Renal pelvis (tissue), 12 donors: Measurements from ENCODE around the gene IGFBP7. TPM values are rescaled to one million over a fixed set of nuclear protein-coding genes. Genes with fewer than 3 reads are reported as not detected.

Experiments used
- DNase-seq: peaks from one replicate; pipeline ENCODE4 v3.0.0-alpha.2; 2013
- long read RNA-seq, 16 experiments: transcript quantifications; one replicate each; lab custom pipeline, GENCODE V29; 2026
- polyA plus RNA-seq, 3 donors: library from polyadenylated mRNA; unstranded; fragments of 120-200 nt; gene quantifications; one replicate each; pipeline ENCODE4 v1.2.1, GENCODE V29; 2013; ENCODE audit not compliant: insufficient read length in 3 of 3

IGFBP7 gene
- 100 to 1,000 TPM; 485 to 533 (median 497) TPM for polyA plus RNA-seq
- long read RNA-seq, donor 1, transcript IGFBP7-201 (5 exons, 1,427 nt), result major isoform, 550 of 845 reads
- long read RNA-seq, donor 1, transcript IGFBP7-203 (4 exons, 1,251 nt), result minor isoform, 13 of 845 reads
- long read RNA-seq, donor 1, partial matches to known transcripts, result 241 of 845 reads
- long read RNA-seq, donor 1, other reads (novel, unspliced or antisense), result 40 of 845 reads
- long read RNA-seq, donor 2, transcript IGFBP7-201 (5 exons, 1,427 nt), result major isoform, 545 of 805 reads
- long read RNA-seq, donor 2, transcript IGFBP7-203 (4 exons, 1,251 nt), result minor isoform, 15 of 805 reads
- long read RNA-seq, donor 2, partial matches to known transcripts, result 190 of 805 reads
- long read RNA-seq, donor 2, other reads (novel, unspliced or antisense), result 55 of 805 reads
- long read RNA-seq, donor 3, transcript IGFBP7-201 (5 exons, 1,427 nt), result major isoform, 581 of 908 reads
- long read RNA-seq, donor 3, transcript IGFBP7-203 (4 exons, 1,251 nt), result minor isoform, 19 of 908 reads
- long read RNA-seq, donor 3, partial matches to known transcripts, result 257 of 908 reads
- long read RNA-seq, donor 3, other reads (novel, unspliced or antisense), result 51 of 908 reads
- long read RNA-seq, donor 4, transcript IGFBP7-203 (4 exons, 1,251 nt), result minor isoform, 11 of 842 reads
- long read RNA-seq, donor 4, transcript IGFBP7-201 (5 exons, 1,427 nt), result major isoform, 516 of 842 reads
- long read RNA-seq, donor 4, partial matches to known transcripts, result 264 of 842 reads
- long read RNA-seq, donor 4, other reads (novel, unspliced or antisense), result 51 of 842 reads
- long read RNA-seq, donor 5, transcript IGFBP7-201 (5 exons, 1,427 nt), result major isoform, 295 of 575 reads
- long read RNA-seq, donor 5, transcript IGFBP7-203 (4 exons, 1,251 nt), result minor isoform, 10 of 575 reads
- long read RNA-seq, donor 5, partial matches to known transcripts, result 219 of 575 reads
- long read RNA-seq, donor 5, other reads (novel, unspliced or antisense), result 51 of 575 reads
- long read RNA-seq, donor 6, transcript IGFBP7-203 (4 exons, 1,251 nt), result minor isoform, 11 of 548 reads
- long read RNA-seq, donor 6, transcript IGFBP7-201 (5 exons, 1,427 nt), result major isoform, 312 of 548 reads
- long read RNA-seq, donor 6, partial matches to known transcripts, result 202 of 548 reads
- long read RNA-seq, donor 6, other reads (novel, unspliced or antisense), result 23 of 548 reads
- long read RNA-seq, donor 7, transcript IGFBP7-203 (4 exons, 1,251 nt), result minor isoform, 17 of 1,122 reads
- long read RNA-seq, donor 7, transcript IGFBP7-201 (5 exons, 1,427 nt), result major isoform, 546 of 1,122 reads
- long read RNA-seq, donor 7, partial matches to known transcripts, result 514 of 1,122 reads
- long read RNA-seq, donor 7, other reads (novel, unspliced or antisense), result 45 of 1,122 reads
- long read RNA-seq, donor 8, transcript IGFBP7-201 (5 exons, 1,427 nt), result major isoform, 27 of 48 reads
- long read RNA-seq, donor 8, partial matches to known transcripts, result 21 of 48 reads
- long read RNA-seq, donor 8, other reads (novel, unspliced or antisense), result 0 of 48 reads
- long read RNA-seq, donor 9, transcript IGFBP7-203 (4 exons, 1,251 nt), result minor isoform, 24 of 1,116 reads
- long read RNA-seq, donor 9, transcript IGFBP7-201 (5 exons, 1,427 nt), result major isoform, 670 of 1,116 reads
- long read RNA-seq, donor 9, partial matches to known transcripts, result 348 of 1,116 reads
- long read RNA-seq, donor 9, other reads (novel, unspliced or antisense), result 74 of 1,116 reads
- long read RNA-seq, donor 10, transcript IGFBP7-201 (5 exons, 1,427 nt), result major isoform, 357 of 655 reads
- long read RNA-seq, donor 10, transcript IGFBP7-203 (4 exons, 1,251 nt), result minor isoform, 15 of 655 reads
- long read RNA-seq, donor 10, partial matches to known transcripts, result 266 of 655 reads
- long read RNA-seq, donor 10, other reads (novel, unspliced or antisense), result 17 of 655 reads
- long read RNA-seq, donor 11, transcript IGFBP7-201 (5 exons, 1,427 nt), result major isoform, 330 of 605 reads
- long read RNA-seq, donor 11, transcript IGFBP7-203 (4 exons, 1,251 nt), result minor isoform, 19 of 605 reads
- long read RNA-seq, donor 11, partial matches to known transcripts, result 234 of 605 reads
- long read RNA-seq, donor 11, other reads (novel, unspliced or antisense), result 22 of 605 reads
- long read RNA-seq, donor 12, transcript IGFBP7-203 (4 exons, 1,251 nt), result minor isoform, 18 of 878 reads
- long read RNA-seq, donor 12, transcript IGFBP7-201 (5 exons, 1,427 nt), result major isoform, 536 of 878 reads
- long read RNA-seq, donor 12, partial matches to known transcripts, result 297 of 878 reads
- long read RNA-seq, donor 12, other reads (novel, unspliced or antisense), result 27 of 878 reads
- long read RNA-seq, donor 13, transcript IGFBP7-203 (4 exons, 1,251 nt), result minor isoform, 21 of 875 reads
- long read RNA-seq, donor 13, transcript IGFBP7-201 (5 exons, 1,427 nt), result major isoform, 404 of 875 reads
- long read RNA-seq, donor 13, partial matches to known transcripts, result 412 of 875 reads
- long read RNA-seq, donor 13, other reads (novel, unspliced or antisense), result 38 of 875 reads
- long read RNA-seq, donor 14, transcript IGFBP7-201 (5 exons, 1,427 nt), result major isoform, 716 of 1,389 reads
- long read RNA-seq, donor 14, transcript IGFBP7-203 (4 exons, 1,251 nt), result minor isoform, 35 of 1,389 reads
- long read RNA-seq, donor 14, partial matches to known transcripts, result 578 of 1,389 reads
- long read RNA-seq, donor 14, other reads (novel, unspliced or antisense), result 60 of 1,389 reads
- long read RNA-seq, donor 15, transcript IGFBP7-201 (5 exons, 1,427 nt), result major isoform, 308 of 528 reads
- long read RNA-seq, donor 15, transcript IGFBP7-203 (4 exons, 1,251 nt), result minor isoform, 8 of 528 reads
- long read RNA-seq, donor 15, partial matches to known transcripts, result 196 of 528 reads
- long read RNA-seq, donor 15, other reads (novel, unspliced or antisense), result 16 of 528 reads
- long read RNA-seq, donor 16, transcript IGFBP7-203 (4 exons, 1,251 nt), result minor isoform, 19 of 1,314 reads
- long read RNA-seq, donor 16, transcript IGFBP7-201 (5 exons, 1,427 nt), result major isoform, 604 of 1,314 reads
- long read RNA-seq, donor 16, partial matches to known transcripts, result 641 of 1,314 reads
- long read RNA-seq, donor 16, other reads (novel, unspliced or antisense), result 50 of 1,314 reads

- DNase-seq, result no peak
These were observed at the start of gene IGFBP7 for GRCh38 chr4:57109847-57110639. IGFBP7 (minus strand) TSS chr4:57110385; CDS start chr4:57110351, 34 bp downstream.

DNA sequence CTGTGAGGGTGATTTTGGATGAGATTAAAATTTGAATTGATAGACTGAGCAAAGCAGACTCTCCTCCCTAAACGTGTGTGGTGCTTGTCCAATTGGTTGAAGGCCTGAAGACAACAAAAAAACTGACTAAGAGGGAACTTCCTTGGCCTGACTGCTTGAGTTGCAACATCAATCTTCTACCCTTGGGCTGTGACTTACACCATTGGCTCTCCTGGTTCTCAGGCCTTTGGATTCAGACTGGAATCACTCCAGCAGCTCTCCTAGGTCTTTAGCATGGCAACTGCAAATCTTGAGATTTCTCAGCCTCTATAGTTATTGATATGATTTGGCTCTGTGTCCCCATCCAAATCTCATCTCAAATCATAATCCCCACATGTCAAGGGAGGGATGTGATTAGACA is 49.7 kb upstream of the IGFBP7 start:
- no peak for DNase-seq

- no peak for DNase-seq
These were observed 48.6 kb upstream of the IGFBP7 start for GRCh38 chr4:57158762-57159161.

DNA sequence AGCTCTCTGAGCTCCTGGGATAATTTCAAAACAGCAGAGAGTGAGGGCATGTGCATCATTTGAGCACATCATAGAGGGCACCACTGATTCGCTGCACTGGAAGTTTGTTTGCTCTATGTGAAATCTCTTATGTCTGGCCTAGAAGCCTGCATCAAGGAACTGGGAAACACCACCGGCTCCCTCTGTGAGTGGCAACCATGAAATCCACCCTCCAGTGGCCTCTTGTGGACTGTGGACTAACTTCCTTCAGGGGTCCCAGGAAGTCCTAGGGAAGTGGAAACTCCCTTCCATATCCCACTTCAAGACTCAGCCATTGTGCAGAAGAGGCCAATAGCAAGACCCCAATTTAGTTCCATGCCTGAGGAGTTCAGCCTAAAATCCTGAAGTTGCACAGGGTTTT is 48.0 kb upstream of the IGFBP7 start:
- no peak for DNase-seq

DNA sequence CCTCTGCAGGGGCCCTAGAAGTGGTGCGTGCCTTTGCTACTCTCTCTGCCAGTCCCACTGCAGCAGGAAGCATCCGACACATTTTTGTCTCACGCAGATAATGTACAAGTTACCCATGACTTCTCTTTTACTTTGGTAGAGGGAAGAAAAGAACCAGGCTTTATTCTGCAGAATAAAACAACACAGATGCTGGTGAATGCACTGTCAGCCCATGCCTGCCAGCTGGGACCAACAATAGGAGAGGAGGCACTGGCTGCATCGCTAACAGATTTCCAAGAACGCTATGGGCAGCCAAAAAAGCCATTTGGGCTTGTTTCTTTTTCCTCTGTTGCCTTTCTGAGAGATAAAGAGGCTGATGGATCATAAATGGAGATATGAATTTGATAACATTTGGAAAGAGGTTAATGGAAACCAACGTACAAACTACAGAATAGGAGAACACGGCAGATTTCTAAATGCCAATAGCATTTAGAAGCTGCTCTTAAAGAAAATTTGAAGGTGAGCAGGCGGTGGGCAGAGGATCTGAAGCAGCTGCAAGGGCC is 47.5 kb upstream of the IGFBP7 start:
- DNase-seq, result no peak

DNA sequence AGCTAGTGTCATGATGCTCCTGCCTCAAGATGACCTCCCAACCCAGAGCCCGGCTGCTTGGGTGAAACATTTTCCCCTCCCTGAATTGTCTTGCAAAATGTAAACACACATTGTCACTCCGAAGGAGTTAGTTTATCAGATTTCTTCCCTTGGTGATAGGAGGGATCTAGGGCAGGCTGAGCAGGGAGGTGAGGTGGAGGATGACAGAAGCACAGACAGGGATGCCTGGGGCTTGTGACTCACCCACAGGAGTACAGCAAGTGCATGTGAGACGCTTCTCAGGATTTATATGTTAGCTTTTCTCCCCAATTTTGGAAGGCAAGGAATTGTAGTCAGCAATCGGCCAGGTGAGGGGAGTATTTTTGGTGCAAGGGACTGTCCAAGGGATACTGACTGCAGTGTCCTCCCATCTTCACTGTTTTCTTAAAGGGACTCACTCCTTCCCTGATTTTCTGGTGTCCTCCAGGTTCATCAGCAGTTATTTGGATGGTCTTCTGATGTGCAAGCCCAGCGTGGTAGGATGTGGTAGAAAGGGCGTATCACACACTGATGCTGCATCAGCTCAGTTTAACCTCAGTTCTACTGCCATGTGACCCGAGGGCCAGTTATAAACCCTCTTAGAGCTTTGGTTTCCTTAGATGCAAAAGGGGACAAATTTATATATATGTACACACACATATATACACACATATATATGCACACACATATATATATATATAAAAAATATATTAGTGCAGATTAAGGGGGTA is 46.2 kb upstream of the IGFBP7 start:
- no peak for DNase-seq

DNA sequence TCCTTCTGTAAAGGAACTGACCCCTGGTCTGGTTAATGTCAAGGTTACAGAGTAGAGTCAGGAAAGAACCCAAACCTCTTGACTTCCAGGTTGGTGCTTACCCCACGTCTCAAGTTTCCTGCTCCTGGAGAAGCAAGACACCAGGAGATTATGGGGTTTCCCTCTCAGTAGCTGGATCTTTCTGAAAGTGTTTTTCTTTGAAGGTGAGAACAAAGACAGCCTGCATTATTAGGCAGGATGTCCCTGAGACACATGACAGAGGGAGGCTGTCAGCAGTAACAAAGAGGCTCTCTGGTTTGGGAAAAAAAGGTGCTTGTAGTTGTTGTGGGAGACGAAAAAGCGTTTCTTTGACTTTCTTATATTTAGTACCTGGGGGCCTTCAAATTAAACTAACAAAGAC is 44.7 kb upstream of the IGFBP7 start:
- no peak for DNase-seq

- DNase-seq, result no peak
These were observed 44.0 kb upstream of the IGFBP7 start for GRCh38 chr4:57154191-57154590.

DNA sequence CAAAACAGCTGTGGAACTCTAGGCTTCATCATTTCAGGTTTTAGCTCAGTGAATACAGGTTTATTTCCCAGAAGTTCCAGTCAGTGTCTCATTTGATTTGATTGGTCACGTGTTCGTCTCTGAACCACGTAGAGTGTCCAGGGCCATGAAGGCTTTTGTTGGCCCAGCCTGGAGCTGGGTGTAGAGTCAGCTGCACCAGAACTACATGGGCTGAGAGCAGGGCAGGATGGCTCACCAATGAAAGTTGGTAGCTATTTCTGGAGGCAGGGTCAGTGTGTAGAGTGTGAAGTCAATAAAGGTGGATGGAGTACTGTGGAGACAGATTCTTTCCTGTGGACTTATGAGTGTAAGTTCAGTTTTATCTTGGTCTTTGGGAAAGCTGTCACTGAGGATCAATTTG is 43.0 kb upstream of the IGFBP7 start:
- no peak for DNase-seq

DNA sequence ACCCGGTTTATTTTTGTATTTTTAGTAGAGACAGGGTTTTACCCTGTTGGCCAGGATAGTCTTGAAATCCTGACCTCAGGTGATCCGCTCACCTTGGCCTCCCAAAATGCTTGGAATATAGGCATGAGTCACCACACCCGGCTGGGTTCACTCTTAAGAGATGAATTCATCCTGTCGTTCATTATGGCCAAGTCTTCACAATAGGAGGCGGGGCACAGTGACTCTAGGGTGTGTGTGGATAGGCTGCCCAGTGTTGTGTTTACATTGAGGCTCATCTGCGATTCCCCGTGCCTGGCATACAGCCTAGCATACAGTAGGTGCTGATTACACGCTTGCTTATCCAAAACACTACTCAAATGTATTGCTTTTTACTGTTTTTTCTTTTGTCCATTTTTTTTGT is 41.3 kb upstream of the IGFBP7 start:
- no peak for DNase-seq

- no peak for DNase-seq
These were observed 39.6 kb upstream of the IGFBP7 start for GRCh38 chr4:57149833-57150232.

DNA sequence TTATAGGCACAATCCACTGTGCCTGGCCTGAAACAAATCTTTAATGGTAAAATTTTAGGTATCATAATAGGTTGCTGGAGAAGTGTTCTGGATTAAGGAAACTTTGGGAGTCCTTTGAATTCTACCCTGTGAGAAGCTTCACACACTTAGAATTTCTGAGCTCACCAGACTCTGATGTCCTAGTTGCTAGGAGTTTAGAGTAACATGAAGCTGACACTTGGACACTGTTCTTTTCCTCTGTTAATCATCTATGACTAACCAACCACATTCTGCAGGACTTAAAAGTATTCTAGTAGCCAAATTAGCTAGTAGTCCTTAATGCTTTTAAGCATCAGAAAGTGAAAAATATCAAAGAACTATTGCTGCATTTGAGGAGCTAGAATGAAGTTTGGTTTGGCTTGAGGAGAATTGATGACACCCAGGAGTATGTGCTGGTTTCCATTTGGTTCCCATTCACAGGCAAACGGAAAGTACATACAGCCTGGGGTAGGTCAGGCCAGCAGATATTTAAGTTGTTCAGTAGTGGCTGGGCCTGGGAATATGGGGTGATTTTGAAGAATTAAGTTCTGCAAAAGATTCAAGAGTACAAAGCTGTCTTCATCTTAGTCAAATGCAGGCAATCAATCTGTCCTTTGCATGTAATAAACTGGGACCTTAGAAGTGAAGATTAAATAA is 38.8 kb upstream of the IGFBP7 start:
- no peak for DNase-seq

- DNase-seq, result no peak
These were observed 38.0 kb upstream of the IGFBP7 start for GRCh38 chr4:57148177-57148576.

DNA sequence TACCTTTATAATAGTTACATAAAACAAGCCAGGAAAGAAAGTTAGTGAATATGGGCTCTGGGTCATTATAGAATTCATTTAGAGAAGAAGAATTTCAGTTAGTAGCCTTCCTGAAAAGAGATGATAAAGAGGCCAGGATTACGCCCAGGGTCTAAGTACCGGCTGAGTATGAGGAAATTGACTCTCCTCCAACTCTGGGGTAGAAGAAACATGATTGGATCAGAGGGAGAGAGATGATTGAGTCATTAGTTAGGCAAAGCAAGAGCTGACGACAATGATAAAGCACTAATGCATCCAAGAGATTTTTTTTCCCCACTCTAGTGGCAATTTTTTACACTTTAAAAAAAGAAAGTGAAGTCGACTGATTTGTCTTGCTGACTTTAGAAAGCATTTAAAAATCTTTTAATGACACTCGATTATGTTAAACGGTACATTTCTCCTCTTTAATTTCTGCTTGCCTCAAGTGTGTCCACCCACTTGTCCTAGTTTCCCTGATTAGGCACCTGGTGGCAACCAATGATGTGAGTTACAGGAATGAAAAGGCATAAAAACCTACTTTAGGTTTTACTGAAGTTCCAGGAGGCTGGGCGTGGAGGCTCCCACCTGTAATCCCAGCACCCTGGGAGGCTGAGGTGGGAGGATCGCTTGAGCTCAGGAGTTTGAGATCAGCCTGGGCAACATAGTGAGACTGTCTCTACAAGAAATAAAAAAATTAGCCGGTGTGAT is 37.3 kb upstream of the IGFBP7 start:
- no peak for DNase-seq

DNA sequence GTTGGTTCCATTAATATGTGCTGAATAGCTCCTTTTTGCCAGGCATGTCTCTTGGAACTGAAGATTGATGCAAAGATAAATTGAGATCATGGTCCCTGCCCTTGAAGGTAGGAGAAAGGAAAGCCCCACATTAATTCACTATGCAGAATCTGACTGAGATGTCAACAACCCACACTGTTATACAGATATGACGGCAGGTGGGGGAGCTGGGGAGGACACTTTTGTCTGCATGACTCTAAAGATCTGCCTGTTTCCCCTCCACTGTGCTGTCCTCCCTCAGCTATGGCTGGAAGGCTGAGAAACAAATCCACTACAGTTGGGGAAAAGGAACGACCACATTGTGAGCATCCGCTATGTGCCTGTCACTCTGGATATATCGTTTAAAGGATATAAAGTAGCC is 36.3 kb upstream of the IGFBP7 start:
- no peak for DNase-seq
